ENCODE results near the gene SHOX. TPM values are rescaled to one million over a fixed set of nuclear protein-coding genes. Genes with fewer than 3 reads are reported as not detected.
"Not testable (repeated sequence)": the region's sequence is repeated elsewhere in the genome, so short reads cannot be mapped to it uniquely, and the experiment has no call there.

SHOX gene
- total and polyA plus RNA-seq, 2 donors: not detected

GRCh38 chrX:617401-617800, 13.2 kb upstream of the SHOX start:
- no peaks in the 10 kb centered on the region for H3K36me3 ChIP-seq (ENCODE audit: insufficient read depth)
- 42% methylated on average over 7 of the region's 7 CpGs for WGBS
- H3K27ac ChIP-seq (ENCODE audit: low read depth): no peak overlapping the region
- H3K4me3 ChIP-seq (ENCODE audit: low read depth, low read length): no peak overlapping the region
- DNase-seq (ENCODE audit: extremely low spot score): no peak
- H3K4me1 ChIP-seq (ENCODE audit: insufficient read depth): no peaks in the 10 kb centered on the region

GRCh38 chrX:617891-618290, 12.7 kb upstream of the SHOX start:
- no peak for DNase-seq (ENCODE audit: extremely low spot score)
- H3K27ac ChIP-seq (ENCODE audit: low read depth): no peak overlapping the region
- WGBS: 73% methylated on average over 8 of the region's 8 CpGs
- no peaks in the 10 kb centered on the region for H3K36me3 ChIP-seq (ENCODE audit: insufficient read depth)
- no peak overlapping the region for H3K4me3 ChIP-seq (ENCODE audit: low read depth, low read length)
- no peaks in the 10 kb centered on the region for H3K4me1 ChIP-seq (ENCODE audit: insufficient read depth)

- not testable (repeated sequence) for H3K4me3 ChIP-seq (ENCODE audit: low read depth, low read length); H3K4me1 ChIP-seq (ENCODE audit: insufficient read depth); H3K36me3 ChIP-seq (ENCODE audit: insufficient read depth); DNase-seq (ENCODE audit: extremely low spot score); H3K27ac ChIP-seq (ENCODE audit: low read depth)
Observed at GRCh38 chrX:618304-618703, 12.3 kb upstream of the SHOX start.

GRCh38 chrX:618761-619450, 11.7 kb upstream of the SHOX start:
- no peak for DNase-seq (ENCODE audit: extremely low spot score)
- Histone ChIP-seq H3K4me3 (ENCODE audit: low read depth, low read length) (no peak overlapping the region), H3K36me3 (ENCODE audit: insufficient read depth) (no peaks in the 10 kb centered on the region), H3K4me1 (ENCODE audit: insufficient read depth) (no peaks in the 10 kb centered on the region), H3K27ac (ENCODE audit: low read depth) (no peak overlapping the region)
- 7% methylated on average over 54 of the region's 54 CpGs for WGBS

GRCh38 chrX:619451-619811, 11.2 kb upstream of the SHOX start:
- no peak overlapping the region for H3K27ac ChIP-seq (ENCODE audit: low read depth)
- no peaks in the 10 kb centered on the region for H3K36me3 ChIP-seq (ENCODE audit: insufficient read depth)
- 2% methylated on average over 23 of the region's 23 CpGs for WGBS
- H3K4me3 ChIP-seq (ENCODE audit: low read depth, low read length): no peak overlapping the region
- no peaks in the 10 kb centered on the region for H3K4me1 ChIP-seq (ENCODE audit: insufficient read depth)
- no peak for DNase-seq (ENCODE audit: extremely low spot score)

- Histone ChIP-seq H3K4me3 (ENCODE audit: low read depth, low read length) (no peak overlapping the region), H3K27ac (ENCODE audit: low read depth) (no peak overlapping the region), H3K36me3 (ENCODE audit: insufficient read depth) (no peaks in the 10 kb centered on the region), H3K4me1 (ENCODE audit: insufficient read depth) (no peaks in the 10 kb centered on the region)
- DNase-seq (ENCODE audit: extremely low spot score): no peak
- WGBS: 2% methylated on average over 48 of the region's 48 CpGs
Observed at GRCh38 chrX:619812-620531, 10.6 kb upstream of the SHOX start.

- no peak overlapping the region for H3K27ac ChIP-seq (ENCODE audit: low read depth)
- WGBS: 10% methylated on average over 11 of the region's 11 CpGs
- no peak for DNase-seq (ENCODE audit: extremely low spot score)
- H3K36me3 ChIP-seq (ENCODE audit: insufficient read depth): no peaks in the 10 kb centered on the region
- no peak overlapping the region for H3K4me3 ChIP-seq (ENCODE audit: low read depth, low read length)
- H3K4me1 ChIP-seq (ENCODE audit: insufficient read depth): no peaks in the 10 kb centered on the region
Observed at GRCh38 chrX:621705-622503, 8.7 kb upstream of the SHOX start.

GRCh38 chrX:622802-623201, 7.8 kb upstream of the SHOX start:
- not testable (repeated sequence) for H3K27ac ChIP-seq (ENCODE audit: low read depth); H3K4me1 ChIP-seq (ENCODE audit: insufficient read depth); DNase-seq (ENCODE audit: extremely low spot score); H3K36me3 ChIP-seq (ENCODE audit: insufficient read depth); H3K4me3 ChIP-seq (ENCODE audit: low read depth, low read length)
- WGBS: 72% methylated on average over 3 of the region's 3 CpGs

GRCh38 chrX:623268-623598, 7.4 kb upstream of the SHOX start:
- 4% methylated on average over 6 of the region's 6 CpGs for WGBS
- no peak overlapping the region for H3K27ac ChIP-seq (ENCODE audit: low read depth)
- no peaks in the 10 kb centered on the region for H3K36me3 ChIP-seq (ENCODE audit: insufficient read depth)
- H3K4me3 ChIP-seq (ENCODE audit: low read depth, low read length): no peak overlapping the region
- DNase-seq (ENCODE audit: extremely low spot score): no peak
- no peaks in the 10 kb centered on the region for H3K4me1 ChIP-seq (ENCODE audit: insufficient read depth)

- WGBS: 1% methylated on average over 50 of the region's 50 CpGs
- Histone ChIP-seq H3K4me1 (ENCODE audit: insufficient read depth) (no peaks in the 10 kb centered on the region), H3K36me3 (ENCODE audit: insufficient read depth) (no peaks in the 10 kb centered on the region), H3K27ac (ENCODE audit: low read depth) (no peak overlapping the region), H3K4me3 (ENCODE audit: low read depth, low read length) (no peak overlapping the region)
- DNase-seq (ENCODE audit: extremely low spot score): no peak
Observed at GRCh38 chrX:623599-624315, 6.8 kb upstream of the SHOX start.

GRCh38 chrX:625137-625691, 5.4 kb upstream of the SHOX start:
- H3K4me3 ChIP-seq (ENCODE audit: low read depth, low read length): no peak overlapping the region
- no peaks in the 10 kb centered on the region for H3K4me1 ChIP-seq (ENCODE audit: insufficient read depth)
- no peaks in the 10 kb centered on the region for H3K36me3 ChIP-seq (ENCODE audit: insufficient read depth)
- 8% methylated on average over 12 of the region's 12 CpGs for WGBS
- no peak for DNase-seq (ENCODE audit: extremely low spot score)
- H3K27ac ChIP-seq (ENCODE audit: low read depth): no peak overlapping the region

- not testable (repeated sequence) for DNase-seq (ENCODE audit: extremely low spot score); H3K4me3 ChIP-seq (ENCODE audit: low read depth, low read length); H3K27ac ChIP-seq (ENCODE audit: low read depth); H3K4me1 ChIP-seq (ENCODE audit: insufficient read depth); H3K36me3 ChIP-seq (ENCODE audit: insufficient read depth)
- WGBS: 37% methylated on average over 2 of the region's 2 CpGs
Observed at GRCh38 chrX:626047-626446, 4.5 kb upstream of the SHOX start.

- Histone ChIP-seq H3K36me3 (ENCODE audit: insufficient read depth) (no peaks in the 10 kb centered on the region), H3K27ac (ENCODE audit: low read depth) (no peak overlapping the region), H3K4me1 (ENCODE audit: insufficient read depth) (no peaks in the 10 kb centered on the region), H3K4me3 (ENCODE audit: low read depth, low read length) (no peak overlapping the region)
- WGBS: 2% methylated on average over 13 of the region's 13 CpGs
- DNase-seq (ENCODE audit: extremely low spot score): no peak
Observed at GRCh38 chrX:626745-627509, 3.7 kb upstream of the SHOX start.
